ENCODE data around the gene TCF7L2. TPM values are rescaled to one million over a fixed set of nuclear protein-coding genes. Genes with fewer than 3 reads are reported as not detected.

Gene TCF7L2
- polyA plus RNA-seq, 1 donor from 2014 or later = 1.7 TPM

DNA sequence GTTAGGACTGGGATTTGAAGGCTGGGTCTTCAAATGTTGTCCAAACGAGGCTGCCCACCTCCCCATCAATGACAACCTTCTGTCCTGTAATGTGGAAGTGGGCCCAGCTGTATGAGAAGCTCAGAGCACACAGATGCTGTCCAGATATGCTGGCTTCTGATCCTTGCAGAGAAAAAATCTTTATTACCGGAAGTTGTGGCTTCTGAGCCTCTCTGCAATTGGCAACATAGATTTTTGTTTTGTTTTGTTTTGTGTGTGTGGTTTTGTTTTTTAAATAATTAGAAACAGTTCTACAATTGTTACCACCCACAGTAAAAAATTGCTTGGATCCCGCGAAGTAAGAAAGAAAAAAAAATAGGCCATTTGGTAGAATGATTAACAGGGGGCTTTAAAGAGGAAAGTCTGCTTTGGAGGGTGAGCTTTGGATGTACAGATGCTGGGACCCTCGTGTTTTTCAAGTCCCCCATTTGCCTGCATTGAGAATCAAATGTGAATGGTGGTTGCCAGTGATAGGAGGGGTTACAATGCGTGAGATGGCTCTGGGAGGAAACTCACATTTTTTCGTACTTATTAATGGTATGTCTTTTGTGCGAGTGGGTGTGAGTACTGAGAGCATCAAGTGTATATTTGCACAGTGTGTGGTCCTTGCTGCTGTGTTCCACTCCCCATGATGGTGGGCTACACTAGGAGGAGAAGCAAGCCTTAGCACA is 153.2 kb downstream of the TCF7L2 start:
- no peak overlapping the region for H3K4me3 ChIP-seq (ENCODE audit: low read length)
- no peaks in the 10 kb centered on the region for H3K27me3 ChIP-seq (ENCODE audit: insufficient read depth, low read depth, low read length)
- H3K79me2 ChIP-seq (replicated peaks; ENCODE audit: insufficient read depth, low read length) = peaks cover 3% of the 10 kb centered on the region
- H3K4me2 ChIP-seq (ENCODE audit: low read length) = no peak overlapping the region
- no peak for TF ChIP-seq SMC3 (conservative IDR thresholded peaks at IDR 0.05; ENCODE audit: poor library complexity)
- no peak for TF ChIP-seq RAD21 (conservative IDR thresholded peaks at IDR 0.05)
- no peak for TF ChIP-seq EZH2 (IDR thresholded peaks at IDR 0.05; ENCODE audit: borderline replicate concordance, insufficient read depth, low read length, poor library complexity, severe bottlenecking)
- TF ChIP-seq TAF1 (IDR thresholded peaks at IDR 0.05; ENCODE audit: low read depth) = no peak
- no peak for TF ChIP-seq MXI1 (conservative IDR thresholded peaks at IDR 0.05; ENCODE audit: poor library complexity, severe bottlenecking)
- no peak for TF ChIP-seq POLR2AphosphoS5 (IDR thresholded peaks at IDR 0.05)
- TF ChIP-seq, protein P1, sequence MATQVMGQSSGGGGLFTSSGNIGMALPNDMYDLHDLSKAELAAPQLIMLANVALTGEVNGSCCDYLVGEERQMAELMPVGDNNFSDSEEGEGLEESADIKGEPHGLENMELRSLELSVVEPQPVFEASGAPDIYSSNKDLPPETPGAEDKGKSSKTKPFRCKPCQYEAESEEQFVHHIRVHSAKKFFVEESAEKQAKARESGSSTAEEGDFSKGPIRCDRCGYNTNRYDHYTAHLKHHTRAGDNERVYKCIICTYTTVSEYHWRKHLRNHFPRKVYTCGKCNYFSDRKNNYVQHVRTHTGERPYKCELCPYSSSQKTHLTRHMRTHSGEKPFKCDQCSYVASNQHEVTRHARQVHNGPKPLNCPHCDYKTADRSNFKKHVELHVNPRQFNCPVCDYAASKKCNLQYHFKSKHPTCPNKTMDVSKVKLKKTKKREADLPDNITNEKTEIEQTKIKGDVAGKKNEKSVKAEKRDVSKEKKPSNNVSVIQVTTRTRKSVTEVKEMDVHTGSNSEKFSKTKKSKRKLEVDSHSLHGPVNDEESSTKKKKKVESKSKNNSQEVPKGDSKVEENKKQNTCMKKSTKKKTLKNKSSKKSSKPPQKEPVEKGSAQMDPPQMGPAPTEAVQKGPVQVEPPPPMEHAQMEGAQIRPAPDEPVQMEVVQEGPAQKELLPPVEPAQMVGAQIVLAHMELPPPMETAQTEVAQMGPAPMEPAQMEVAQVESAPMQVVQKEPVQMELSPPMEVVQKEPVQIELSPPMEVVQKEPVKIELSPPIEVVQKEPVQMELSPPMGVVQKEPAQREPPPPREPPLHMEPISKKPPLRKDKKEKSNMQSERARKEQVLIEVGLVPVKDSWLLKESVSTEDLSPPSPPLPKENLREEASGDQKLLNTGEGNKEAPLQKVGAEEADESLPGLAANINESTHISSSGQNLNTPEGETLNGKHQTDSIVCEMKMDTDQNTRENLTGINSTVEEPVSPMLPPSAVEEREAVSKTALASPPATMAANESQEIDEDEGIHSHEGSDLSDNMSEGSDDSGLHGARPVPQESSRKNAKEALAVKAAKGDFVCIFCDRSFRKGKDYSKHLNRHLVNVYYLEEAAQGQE (IDR thresholded peaks at IDR 0.05; ENCODE audit: borderline replicate concordance) = no peak
- no peak for TF ChIP-seq EP300 (conservative IDR thresholded peaks at IDR 0.05; ENCODE audit: poor library complexity, severe bottlenecking)
- TF ChIP-seq, protein P2, sequence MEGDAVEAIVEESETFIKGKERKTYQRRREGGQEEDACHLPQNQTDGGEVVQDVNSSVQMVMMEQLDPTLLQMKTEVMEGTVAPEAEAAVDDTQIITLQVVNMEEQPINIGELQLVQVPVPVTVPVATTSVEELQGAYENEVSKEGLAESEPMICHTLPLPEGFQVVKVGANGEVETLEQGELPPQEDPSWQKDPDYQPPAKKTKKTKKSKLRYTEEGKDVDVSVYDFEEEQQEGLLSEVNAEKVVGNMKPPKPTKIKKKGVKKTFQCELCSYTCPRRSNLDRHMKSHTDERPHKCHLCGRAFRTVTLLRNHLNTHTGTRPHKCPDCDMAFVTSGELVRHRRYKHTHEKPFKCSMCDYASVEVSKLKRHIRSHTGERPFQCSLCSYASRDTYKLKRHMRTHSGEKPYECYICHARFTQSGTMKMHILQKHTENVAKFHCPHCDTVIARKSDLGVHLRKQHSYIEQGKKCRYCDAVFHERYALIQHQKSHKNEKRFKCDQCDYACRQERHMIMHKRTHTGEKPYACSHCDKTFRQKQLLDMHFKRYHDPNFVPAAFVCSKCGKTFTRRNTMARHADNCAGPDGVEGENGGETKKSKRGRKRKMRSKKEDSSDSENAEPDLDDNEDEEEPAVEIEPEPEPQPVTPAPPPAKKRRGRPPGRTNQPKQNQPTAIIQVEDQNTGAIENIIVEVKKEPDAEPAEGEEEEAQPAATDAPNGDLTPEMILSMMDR (IDR thresholded peaks at IDR 0.05; ENCODE audit: poor library complexity, severe bottlenecking) = no peak
- no peak overlapping the region for H3K27ac ChIP-seq (ENCODE audit: low read length)
- no peak overlapping the region for H2AFZ ChIP-seq (ENCODE audit: low read depth, low read length)
- no peaks in the 10 kb centered on the region for H3F3A ChIP-seq (ENCODE audit: insufficient read depth, low read length, poor library complexity, severe bottlenecking)
- no peaks in the 10 kb centered on the region for H3K9me3 ChIP-seq (ENCODE audit: low read length)
- H3K36me3 ChIP-seq (ENCODE audit: insufficient read depth, low read length) = no peaks in the 10 kb centered on the region
- H3K9me2 ChIP-seq (ENCODE audit: insufficient read depth, low read length) = no peaks in the 10 kb centered on the region
- no peaks in the 10 kb centered on the region for H4K20me1 ChIP-seq (ENCODE audit: insufficient read depth)
- no peak overlapping the region for H3K9ac ChIP-seq (ENCODE audit: low read length)

DNA sequence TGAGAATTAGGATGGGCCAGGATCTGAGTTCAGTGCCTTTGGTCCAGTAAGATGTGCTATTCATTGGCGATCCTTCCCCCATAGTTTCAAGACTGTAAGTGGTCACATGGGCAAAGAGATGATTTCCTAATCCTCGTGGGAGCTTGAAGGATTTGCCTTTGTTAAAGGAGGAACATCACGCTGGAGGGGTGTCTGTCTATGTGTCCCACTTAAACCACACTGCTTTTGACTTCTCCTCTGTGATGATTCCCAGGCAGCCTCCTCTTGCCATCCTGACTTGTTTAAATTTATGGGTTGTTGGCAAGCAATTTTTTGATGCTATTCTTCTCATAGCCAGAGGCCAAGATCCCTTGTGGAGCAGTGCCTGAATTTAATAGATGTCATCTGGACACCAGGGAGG is 154.0 kb downstream of the TCF7L2 start:
- H3K4me3 ChIP-seq (ENCODE audit: low read length) = no peak overlapping the region
- H3K4me2 ChIP-seq (ENCODE audit: low read length) = no peak overlapping the region
- H3K9me2 ChIP-seq (ENCODE audit: insufficient read depth, low read length) = no peaks in the 10 kb centered on the region
- no peak overlapping the region for H3K27ac ChIP-seq (ENCODE audit: low read length)
- peaks cover 6% of the 10 kb centered on the region for H3K79me2 ChIP-seq (replicated peaks; ENCODE audit: insufficient read depth, low read length)
- no peaks in the 10 kb centered on the region for H3K27me3 ChIP-seq (ENCODE audit: insufficient read depth, low read depth, low read length)
- no peak overlapping the region for H3K9ac ChIP-seq (ENCODE audit: low read length)
- no peaks in the 10 kb centered on the region for H3K9me3 ChIP-seq (ENCODE audit: low read length)
- no peaks in the 10 kb centered on the region for H3F3A ChIP-seq (ENCODE audit: insufficient read depth, low read length, poor library complexity, severe bottlenecking)
- no peak overlapping the region for H2AFZ ChIP-seq (ENCODE audit: low read depth, low read length)
- no peak for TF ChIP-seq EZH2 (IDR thresholded peaks at IDR 0.05; ENCODE audit: borderline replicate concordance, insufficient read depth, low read length, poor library complexity, severe bottlenecking)
- TF ChIP-seq SMC3 (conservative IDR thresholded peaks at IDR 0.05; ENCODE audit: poor library complexity) = no peak
- TF ChIP-seq, protein P1 (IDR thresholded peaks at IDR 0.05; ENCODE audit: borderline replicate concordance) = no peak
- TF ChIP-seq EP300 (conservative IDR thresholded peaks at IDR 0.05; ENCODE audit: poor library complexity, severe bottlenecking) = no peak
- TF ChIP-seq, protein P2 (IDR thresholded peaks at IDR 0.05; ENCODE audit: poor library complexity, severe bottlenecking) = no peak
- H3K36me3 ChIP-seq (ENCODE audit: insufficient read depth, low read length) = no peaks in the 10 kb centered on the region
- H4K20me1 ChIP-seq (ENCODE audit: insufficient read depth) = no peaks in the 10 kb centered on the region
